GM12872 (cell line): ENCODE data around the gene ATR.

Experiments used
- TF ChIP-seq, protein P1 (sequence below): IDR thresholded peaks from 3 replicates; pipeline ENCODE4 v1.5.1; 2011; ENCODE audit warnings: low read depth, mild to moderate bottlenecking, low read length, moderate library complexity; ENCODE audit not compliant: insufficient read depth

The ATR gene

DNA sequence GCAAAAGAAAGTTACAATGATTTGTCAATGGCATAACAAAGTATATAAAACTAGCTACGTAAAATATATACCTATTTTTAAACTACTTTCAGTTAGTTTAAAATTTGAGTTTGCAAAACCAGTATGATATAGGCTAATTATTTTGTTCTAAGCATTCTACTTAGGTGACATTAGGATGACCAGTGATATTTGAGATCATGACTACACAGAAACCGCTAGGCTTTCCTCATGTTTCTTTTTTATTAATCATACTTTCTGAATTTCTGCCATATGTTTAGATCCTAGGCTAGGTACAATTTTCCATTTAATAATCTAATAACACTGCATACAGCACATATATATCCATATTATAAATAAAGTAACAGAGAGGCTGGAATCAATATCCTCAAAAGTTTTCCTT is 78.3 kb downstream of the ATR start:
- TF ChIP-seq, protein P1, sequence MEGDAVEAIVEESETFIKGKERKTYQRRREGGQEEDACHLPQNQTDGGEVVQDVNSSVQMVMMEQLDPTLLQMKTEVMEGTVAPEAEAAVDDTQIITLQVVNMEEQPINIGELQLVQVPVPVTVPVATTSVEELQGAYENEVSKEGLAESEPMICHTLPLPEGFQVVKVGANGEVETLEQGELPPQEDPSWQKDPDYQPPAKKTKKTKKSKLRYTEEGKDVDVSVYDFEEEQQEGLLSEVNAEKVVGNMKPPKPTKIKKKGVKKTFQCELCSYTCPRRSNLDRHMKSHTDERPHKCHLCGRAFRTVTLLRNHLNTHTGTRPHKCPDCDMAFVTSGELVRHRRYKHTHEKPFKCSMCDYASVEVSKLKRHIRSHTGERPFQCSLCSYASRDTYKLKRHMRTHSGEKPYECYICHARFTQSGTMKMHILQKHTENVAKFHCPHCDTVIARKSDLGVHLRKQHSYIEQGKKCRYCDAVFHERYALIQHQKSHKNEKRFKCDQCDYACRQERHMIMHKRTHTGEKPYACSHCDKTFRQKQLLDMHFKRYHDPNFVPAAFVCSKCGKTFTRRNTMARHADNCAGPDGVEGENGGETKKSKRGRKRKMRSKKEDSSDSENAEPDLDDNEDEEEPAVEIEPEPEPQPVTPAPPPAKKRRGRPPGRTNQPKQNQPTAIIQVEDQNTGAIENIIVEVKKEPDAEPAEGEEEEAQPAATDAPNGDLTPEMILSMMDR: no peak

DNA sequence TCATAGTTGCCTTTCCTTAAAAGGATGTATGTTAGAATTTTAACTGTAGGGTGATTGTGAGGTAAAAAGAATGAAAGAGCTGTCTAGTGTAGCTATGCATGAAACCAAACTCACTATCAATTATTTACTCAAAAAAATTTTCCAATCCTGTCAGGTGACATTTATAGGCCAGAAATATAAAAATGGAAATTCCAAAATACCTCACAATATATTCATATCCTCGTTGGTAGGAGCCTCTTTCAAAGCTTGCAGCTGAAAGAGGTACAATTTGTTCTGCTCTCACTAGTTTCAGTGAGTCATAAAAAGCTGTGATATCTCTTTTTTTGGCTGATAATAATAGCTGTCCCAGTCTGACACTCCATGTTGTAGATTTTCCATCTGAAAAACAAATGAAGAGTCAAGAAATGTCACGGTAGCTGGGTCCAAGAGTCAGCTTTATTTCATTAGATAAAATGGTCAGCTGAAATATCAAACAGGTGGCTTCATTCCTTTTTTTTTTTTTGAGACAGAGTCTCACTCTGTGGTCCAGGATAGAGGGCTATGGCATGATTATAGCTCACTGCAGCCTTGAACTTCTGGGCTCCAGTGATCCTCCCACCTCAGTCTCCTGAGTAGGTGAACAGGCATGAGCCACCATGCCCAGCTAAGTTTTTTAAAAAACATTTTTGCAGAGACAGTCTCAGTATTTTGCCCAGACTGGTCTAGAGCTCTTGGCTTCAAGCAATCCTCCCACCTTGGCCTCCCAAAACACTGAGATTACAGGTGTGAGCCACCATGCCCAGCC is 79.9 kb downstream of the ATR start:
- TF ChIP-seq, protein P1: no peak

GRCh38 chr3:142497729-142498128 is 80.8 kb downstream of the ATR start:
- TF ChIP-seq, protein P1: no peak

GRCh38 chr3:142495103-142495502 is 83.4 kb downstream of the ATR start:
- TF ChIP-seq, protein P1: no peak

- TF ChIP-seq, protein P1: no peak
These were observed 86.3 kb downstream of the ATR start for GRCh38 chr3:142492184-142492583.

DNA sequence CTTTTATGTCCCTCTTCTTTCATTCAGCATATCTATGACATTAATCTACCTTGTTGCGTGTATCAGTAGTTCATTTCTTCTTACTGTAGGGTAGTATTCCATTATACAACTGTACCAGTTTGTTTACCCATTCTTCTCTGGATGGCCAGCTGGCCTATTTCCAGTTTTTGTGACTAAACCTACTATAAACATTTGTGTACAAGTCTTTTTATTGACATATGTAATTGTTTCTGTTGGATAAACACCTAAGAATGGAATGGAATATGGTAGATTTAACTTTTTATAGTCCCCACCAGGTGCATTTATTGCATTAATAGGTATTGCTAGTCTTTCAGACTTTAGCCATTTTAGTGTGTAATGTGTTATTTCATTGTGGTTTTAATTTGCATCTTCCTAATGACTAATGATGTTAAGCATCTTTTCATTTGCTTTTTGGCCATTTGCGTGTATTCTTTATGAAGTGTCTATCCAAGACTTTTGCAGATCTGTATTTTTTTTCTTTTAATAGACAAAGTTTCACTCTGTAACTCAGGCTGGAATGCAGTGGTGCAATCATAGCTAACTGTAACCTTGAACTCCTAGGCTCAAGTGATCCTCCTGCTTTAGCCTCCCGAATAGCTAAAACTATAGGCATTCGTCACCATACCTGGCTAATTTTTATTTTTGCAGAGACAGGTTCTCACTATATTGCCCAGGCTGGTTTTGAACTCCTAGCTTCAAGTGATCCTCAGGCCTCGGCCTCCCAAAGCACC is 88.8 kb downstream of the ATR start:
- TF ChIP-seq, protein P1: no peak

GRCh38 chr3:142484912-142485435 is 93.6 kb downstream of the ATR start:
- TF ChIP-seq, protein P1: no peak
